OCI-LY7 (cell line): Measurements from ENCODE around the gene ZNF831.

Experiments used
- EZH2phosphoT487 ChIP-seq: fragments of 200-600 bp; sonication (generic); IDR thresholded peaks from 2 replicates; pipeline ENCODE4 v1.6.1; 2018; ENCODE audit warnings: low read depth, borderline replicate concordance, mild to moderate bottlenecking, mixed run types, antibody characterized with exemption, low read length, moderate library complexity, mixed read lengths
- TF ChIP-seq, protein P1 (sequence below): fragments of 200-600 bp; sonication (generic); conservative IDR thresholded peaks from 2 replicates; pipeline ENCODE4 v1.5.1; 2014; ENCODE audit warnings: mild to moderate bottlenecking, antibody characterized with exemption, low read length, moderate library complexity, mixed read lengths

DNA sequence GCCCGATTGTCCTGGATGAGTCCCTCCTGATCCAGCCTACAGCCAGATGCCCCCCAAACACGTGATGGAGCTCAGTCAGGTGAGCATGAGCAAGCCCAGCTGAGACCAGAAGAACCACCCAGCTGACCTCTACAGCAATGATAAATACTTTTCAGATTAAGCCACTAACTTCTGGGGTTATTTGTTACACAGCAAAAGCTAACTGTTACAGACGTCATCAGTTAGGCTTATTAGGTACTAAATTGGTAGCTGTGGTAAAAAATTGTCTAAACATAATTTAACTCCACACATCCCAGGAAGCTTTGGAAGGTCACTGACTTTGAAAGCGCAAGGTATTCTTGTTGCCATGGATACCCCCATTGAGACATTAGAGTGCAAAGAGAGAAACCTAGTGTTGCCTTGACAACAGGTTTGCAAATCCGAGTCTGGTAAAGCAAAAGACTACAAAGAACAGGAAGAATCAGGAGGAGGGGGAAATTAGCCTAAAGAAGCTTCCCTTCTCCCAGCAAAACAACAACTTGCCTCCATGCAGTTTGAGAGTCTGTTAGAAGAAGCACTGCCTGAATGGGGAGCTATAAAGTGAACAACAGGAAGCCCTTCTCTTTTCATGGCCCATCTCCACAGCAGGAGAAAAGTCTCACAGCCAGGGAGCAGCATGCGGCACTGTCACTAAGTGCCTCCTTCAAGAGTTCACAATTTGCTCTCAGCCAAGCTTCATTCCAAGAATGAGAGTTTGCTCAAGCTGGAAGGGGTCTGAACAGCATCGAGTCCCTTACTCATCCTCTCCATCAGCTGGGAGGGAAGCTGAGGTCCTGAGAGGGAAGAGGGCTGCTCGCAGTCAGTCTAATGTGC is 41.7 kb upstream of the ZNF831 start:
- TF ChIP-seq, protein P1, sequence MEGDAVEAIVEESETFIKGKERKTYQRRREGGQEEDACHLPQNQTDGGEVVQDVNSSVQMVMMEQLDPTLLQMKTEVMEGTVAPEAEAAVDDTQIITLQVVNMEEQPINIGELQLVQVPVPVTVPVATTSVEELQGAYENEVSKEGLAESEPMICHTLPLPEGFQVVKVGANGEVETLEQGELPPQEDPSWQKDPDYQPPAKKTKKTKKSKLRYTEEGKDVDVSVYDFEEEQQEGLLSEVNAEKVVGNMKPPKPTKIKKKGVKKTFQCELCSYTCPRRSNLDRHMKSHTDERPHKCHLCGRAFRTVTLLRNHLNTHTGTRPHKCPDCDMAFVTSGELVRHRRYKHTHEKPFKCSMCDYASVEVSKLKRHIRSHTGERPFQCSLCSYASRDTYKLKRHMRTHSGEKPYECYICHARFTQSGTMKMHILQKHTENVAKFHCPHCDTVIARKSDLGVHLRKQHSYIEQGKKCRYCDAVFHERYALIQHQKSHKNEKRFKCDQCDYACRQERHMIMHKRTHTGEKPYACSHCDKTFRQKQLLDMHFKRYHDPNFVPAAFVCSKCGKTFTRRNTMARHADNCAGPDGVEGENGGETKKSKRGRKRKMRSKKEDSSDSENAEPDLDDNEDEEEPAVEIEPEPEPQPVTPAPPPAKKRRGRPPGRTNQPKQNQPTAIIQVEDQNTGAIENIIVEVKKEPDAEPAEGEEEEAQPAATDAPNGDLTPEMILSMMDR: no peak
- TF ChIP-seq EZH2phosphoT487: no peak
